ENCODE results near the gene LAMB1. TPM values are rescaled to one million over a fixed set of nuclear protein-coding genes. Genes with fewer than 3 reads are reported as not detected.

Gene LAMB1
- total RNA-seq, 2 experiments from 2014 or later = 0.17 TPM; not detected in 1

GRCh38 chr7:107982042-107982840 lies 20.7 kb downstream of the LAMB1 start:
- no peak overlapping the region for H3K4me2 ChIP-seq (ENCODE audit: low read length)
- no peak for TF ChIP-seq CTCF (conservative IDR thresholded peaks at IDR 0.05; ENCODE audit: low read length)
- no peak for TF ChIP-seq EZH2phosphoT487 (IDR thresholded peaks at IDR 0.05; ENCODE audit: borderline replicate concordance, low read depth, low read length)
- no peak overlapping the region for H3K4me3 ChIP-seq (ENCODE audit: low read depth, low read length, poor library complexity, severe bottlenecking)
- CTCF ChIA-PET (ENCODE audit: unreplicated experiment) = no interaction called here
- POLR2A ChIA-PET = interaction anchor here (0.6 to 0.8 kb wide), 2 partner anchors 9 to 723 kb away, joined by 3 to 4 read pairs; no protein-coding TSS in a partner anchor
- no TSS peak for BruUV-seq (replicated peaks)
- no peaks in the 10 kb centered on the region for H3K79me2 ChIP-seq (ENCODE audit: insufficient read depth, low read depth, low read length)
- no peak for DNase-seq (ENCODE audit: low spot score)
- no peaks in the 10 kb centered on the region for H3K9me2 ChIP-seq (ENCODE audit: insufficient read depth, low read length)
- no peaks in the 10 kb centered on the region for H4K20me1 ChIP-seq (ENCODE audit: insufficient read depth, low read length)
- H3K4me1 ChIP-seq (ENCODE audit: insufficient read depth, low read length, poor library complexity, severe bottlenecking) = no peaks in the 10 kb centered on the region
- H3K9me3 ChIP-seq (ENCODE audit: low read length) = no peaks in the 10 kb centered on the region
- no peak overlapping the region for H2AFZ ChIP-seq (ENCODE audit: low read length)
- H3K36me3 ChIP-seq (ENCODE audit: insufficient read depth, low read length) = no peaks in the 10 kb centered on the region
- H3K27ac ChIP-seq (ENCODE audit: low read depth, low read length, poor library complexity, severe bottlenecking) = no peak overlapping the region
- intact Hi-C loops (cut with micrococcal nuclease; ENCODE audit: unreplicated experiment) = no loop called here

DNA sequence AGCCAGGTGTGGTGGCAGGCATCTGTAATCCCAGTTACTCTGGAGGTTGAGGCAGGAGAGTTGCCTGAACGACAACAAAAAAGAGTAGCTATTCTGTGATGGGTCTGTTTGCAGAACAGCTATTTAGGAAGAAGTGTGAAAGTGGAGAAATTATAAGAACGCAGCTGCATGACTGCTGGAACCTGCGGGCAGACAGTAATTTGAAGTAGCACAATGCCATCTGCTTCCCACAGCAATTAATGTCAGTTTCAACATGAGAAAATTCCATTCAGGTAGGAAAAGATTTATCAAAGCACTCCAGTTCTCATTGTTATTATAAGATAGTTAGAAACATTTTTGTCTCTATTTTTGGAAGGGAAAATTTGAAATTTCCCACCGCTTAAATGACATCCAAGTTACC lies 21.5 kb downstream of the LAMB1 start:
- H3K4me3 ChIP-seq (ENCODE audit: low read depth, low read length, poor library complexity, severe bottlenecking) = no peak overlapping the region
- H3K4me2 ChIP-seq (ENCODE audit: low read length) = no peak overlapping the region
- ChIA-PET CTCF (ENCODE audit: unreplicated experiment) (no interaction called here), POLR2A (interaction anchor here (0.7 kb wide), 1 partner anchor 255 kb away, joined by 5 read pairs; no protein-coding TSS in a partner anchor)
- H2AFZ ChIP-seq (ENCODE audit: low read length) = no peak overlapping the region
- no peaks in the 10 kb centered on the region for H3K79me2 ChIP-seq (ENCODE audit: insufficient read depth, low read depth, low read length)
- BruUV-seq (replicated peaks) = no TSS peak
- no peaks in the 10 kb centered on the region for H3K4me1 ChIP-seq (ENCODE audit: insufficient read depth, low read length, poor library complexity, severe bottlenecking)
- intact Hi-C loops (cut with micrococcal nuclease; ENCODE audit: unreplicated experiment) = no loop called here
- no peaks in the 10 kb centered on the region for H3K36me3 ChIP-seq (ENCODE audit: insufficient read depth, low read length)
- no peaks in the 10 kb centered on the region for H3K9me3 ChIP-seq (ENCODE audit: low read length)
- H4K20me1 ChIP-seq (ENCODE audit: insufficient read depth, low read length) = no peaks in the 10 kb centered on the region
- H3K27ac ChIP-seq (ENCODE audit: low read depth, low read length, poor library complexity, severe bottlenecking) = no peak overlapping the region
- H3K9me2 ChIP-seq (ENCODE audit: insufficient read depth, low read length) = no peaks in the 10 kb centered on the region
- TF ChIP-seq EZH2phosphoT487 (IDR thresholded peaks at IDR 0.05; ENCODE audit: borderline replicate concordance, low read depth, low read length) (no peak), CTCF (conservative IDR thresholded peaks at IDR 0.05; ENCODE audit: low read length) (no peak)
- no peak for DNase-seq (ENCODE audit: low spot score)

GRCh38 chr7:107980671-107981190 lies 22.2 kb downstream of the LAMB1 start:
- BruUV-seq (replicated peaks) = no TSS peak
- POLR2A ChIA-PET = interaction anchor here (0.6 kb wide), 1 partner anchor 248 kb away, joined by 3 read pairs; no protein-coding TSS in a partner anchor
- DNase-seq (ENCODE audit: low spot score) = no peak
- Histone ChIP-seq H3K27ac (ENCODE audit: low read depth, low read length, poor library complexity, severe bottlenecking) (no peak overlapping the region), H3K4me2 (ENCODE audit: low read length) (no peak overlapping the region), H3K4me3 (ENCODE audit: low read depth, low read length, poor library complexity, severe bottlenecking) (no peak overlapping the region), H3K4me1 (ENCODE audit: insufficient read depth, low read length, poor library complexity, severe bottlenecking) (no peaks in the 10 kb centered on the region), H2AFZ (ENCODE audit: low read length) (no peak overlapping the region), H3K36me3 (ENCODE audit: insufficient read depth, low read length) (no peaks in the 10 kb centered on the region), H3K9me2 (ENCODE audit: insufficient read depth, low read length) (no peaks in the 10 kb centered on the region), H4K20me1 (ENCODE audit: insufficient read depth, low read length) (no peaks in the 10 kb centered on the region), H3K79me2 (ENCODE audit: insufficient read depth, low read depth, low read length) (no peaks in the 10 kb centered on the region), H3K9me3 (ENCODE audit: low read length) (no peaks in the 10 kb centered on the region)
- TF ChIP-seq CTCF (conservative IDR thresholded peaks at IDR 0.05; ENCODE audit: low read length) = no peak
- no peak for TF ChIP-seq EZH2phosphoT487 (IDR thresholded peaks at IDR 0.05; ENCODE audit: borderline replicate concordance, low read depth, low read length)
- intact Hi-C loops (cut with micrococcal nuclease; ENCODE audit: unreplicated experiment) = no loop called here
- CTCF ChIA-PET (ENCODE audit: unreplicated experiment) = no interaction called here
